DOHH2 (cell line): ENCODE results near the gene CTSG.
"Not testable (repeated sequence)": the region's sequence is repeated elsewhere in the genome, so short reads cannot be mapped to it uniquely, and the experiment has no call there.

Experiments
- H3F3A ChIP-seq: fragments of 200-600 bp; sonication (generic), shearing (Covaris generic); 2 replicates; pipeline ENCODE4 v1.6.0; 2016; ENCODE audit warnings: antibody characterized with exemption, mild to moderate bottlenecking; ENCODE audit not compliant: control insufficient read depth, insufficient read depth
- H3K27ac ChIP-seq: fragments of 200-600 bp; sonication (generic); 2 replicates; pipeline ENCODE4 v1.5.1; 2014; ENCODE audit warnings: low read depth, mild to moderate bottlenecking, low read length, moderate library complexity
- H3K27me3 ChIP-seq: fragments of 200-600 bp; sonication (generic); 2 replicates; pipeline ENCODE4 v1.6.1; 2014; ENCODE audit warnings: mild to moderate bottlenecking, low read length, mixed read lengths; ENCODE audit not compliant: control insufficient read depth
- H3K36me3 ChIP-seq: fragments of 200-600 bp; sonication (generic); 2 replicates; pipeline ENCODE4 v1.6.1; 2014; ENCODE audit warnings: mild to moderate bottlenecking, low read length, moderate library complexity, mixed read lengths; ENCODE audit not compliant: control insufficient read depth
- H3K4me1 ChIP-seq: fragments of 200-600 bp; sonication (generic); 2 replicates; pipeline ENCODE4 v1.6.1; 2014; ENCODE audit warnings: mild to moderate bottlenecking, low read length, mixed read lengths; ENCODE audit not compliant: control insufficient read depth
- H3K4me2 ChIP-seq: fragments of 200-600 bp; sonication (generic); 2 replicates; pipeline ENCODE4 v1.6.0; 2014; ENCODE audit warnings: mild to moderate bottlenecking, low read length, moderate library complexity
- H3K4me3 ChIP-seq: fragments of 200-600 bp; sonication (generic); 2 replicates; pipeline ENCODE4 v1.5.1; 2014; ENCODE audit warnings: mild to moderate bottlenecking, low read length, mixed read lengths
- H3K79me2 ChIP-seq: fragments of 200-600 bp; sonication (generic); 2 replicates; pipeline ENCODE4 v1.6.1; 2014; ENCODE audit warnings: mild to moderate bottlenecking, low read length, mixed read lengths; ENCODE audit not compliant: control insufficient read depth
- H3K9me2 ChIP-seq: fragments of 200-600 bp; sonication (generic); replicated peaks from 2 replicates; pipeline ENCODE4 v1.6.1; 2014; ENCODE audit warnings: mild to moderate bottlenecking, low read length, mixed read lengths; ENCODE audit not compliant: control insufficient read depth
- H3K9me3 ChIP-seq: fragments of 200-600 bp; sonication (generic); 2 replicates; pipeline ENCODE4 v1.6.1; 2014; ENCODE audit warnings: antibody characterized with exemption, low read length, mixed read lengths; ENCODE audit not compliant: control insufficient read depth, insufficient read depth
- H4K20me1 ChIP-seq: fragments of 200-600 bp; sonication (generic); 2 replicates; pipeline ENCODE4 v1.6.0; 2014; ENCODE audit warnings: low read depth, mild to moderate bottlenecking, antibody characterized with exemption, low read length, moderate library complexity; ENCODE audit not compliant: control insufficient read depth, insufficient read depth
- CTCF ChIP-seq: fragments of 200-600 bp; sonication (generic); IDR thresholded peaks from one replicate; pipeline ENCODE4 v1.5.1; 2014; ENCODE audit warnings: antibody characterized with exemption, mild to moderate bottlenecking, low read depth, low read length; ENCODE audit not compliant: poor library complexity, severe bottlenecking
- EZH2phosphoT487 ChIP-seq: fragments of 200-600 bp; sonication (generic); IDR thresholded peaks from 2 replicates; pipeline ENCODE4 v1.6.1; 2017; ENCODE audit warnings: borderline replicate concordance, mild to moderate bottlenecking, antibody characterized with exemption, low read length, moderate library complexity, mixed read lengths

The CTSG gene

GRCh38 chr14:24535737-24536136, 40.3 kb downstream of the CTSG start:
- Histone ChIP-seq H3K27ac (no peak overlapping the region), H4K20me1 (no peaks in the 10 kb centered on the region), H3K4me2 (no peak overlapping the region), H3K9me3 (no peaks in the 10 kb centered on the region), H3K4me3 (no peak overlapping the region), H3K27me3 (no peaks in the 10 kb centered on the region), H3F3A (no peaks in the 10 kb centered on the region), H3K4me1 (no peaks in the 10 kb centered on the region), H3K9me2 (no peaks in the 10 kb centered on the region), H3K79me2 (no peaks in the 10 kb centered on the region), H3K36me3 (no peaks in the 10 kb centered on the region)
- TF ChIP-seq CTCF (no peak), EZH2phosphoT487 (no peak)

GRCh38 chr14:24534286-24534685, 41.8 kb downstream of the CTSG start:
- H3K79me2 ChIP-seq: no peaks in the 10 kb centered on the region
- no peaks in the 10 kb centered on the region for H4K20me1 ChIP-seq
- H3K4me3 ChIP-seq: no peak overlapping the region
- TF ChIP-seq CTCF: no peak
- no peak for TF ChIP-seq EZH2phosphoT487
- no peaks in the 10 kb centered on the region for H3K9me3 ChIP-seq
- H3K4me2 ChIP-seq: no peak overlapping the region
- H3K27ac ChIP-seq: no peak overlapping the region
- no peaks in the 10 kb centered on the region for H3K36me3 ChIP-seq
- no peaks in the 10 kb centered on the region for H3F3A ChIP-seq
- H3K4me1 ChIP-seq: no peaks in the 10 kb centered on the region
- no peaks in the 10 kb centered on the region for H3K27me3 ChIP-seq
- H3K9me2 ChIP-seq: no peaks in the 10 kb centered on the region

GRCh38 chr14:24525877-24526620, 50.0 kb downstream of the CTSG start:
- not testable (repeated sequence) for H3K9me2 ChIP-seq, H3K79me2 ChIP-seq, H3F3A ChIP-seq, H3K36me3 ChIP-seq, H3K4me3 ChIP-seq, H4K20me1 ChIP-seq, H3K27me3 ChIP-seq, H3K9me3 ChIP-seq, H3K27ac ChIP-seq, H3K4me1 ChIP-seq, H3K4me2 ChIP-seq
